Effector memory CD8-positive, alpha-beta T cell (primary cell): ENCODE measurements around the gene DGAT2.

Experiments used
- ATAC-seq: fragments of 150-1000 bp; cut with Tn5 transposase; replicated peaks from 2 replicates; pipeline ENCODE4 v1.10.0; 2021; ENCODE audit warnings: mild to moderate bottlenecking, moderate library complexity
- DNase-seq, 3 experiments: peaks; one replicate each; pipeline ENCODE4 v3.0.0; 2021
- H3K27ac Mint-ChIP-seq, 2 donors: one replicate each; pipeline ENCODE4 v1.8.0; 2022; ENCODE audit warnings: mild to moderate bottlenecking in 2 of 2, mixed read lengths in 2 of 2, moderate library complexity in 2 of 2
- H3K27me3 Mint-ChIP-seq, 2 donors: one replicate each; pipeline ENCODE4 v1.8.0; 2022; ENCODE audit warnings: mixed read lengths in 2 of 2
- H3K36me3 Mint-ChIP-seq: one replicate; pipeline ENCODE4 v1.8.0; 2022; ENCODE audit warnings: mild to moderate bottlenecking, moderate library complexity, mixed read lengths; ENCODE audit not compliant: insufficient read depth
- H3K4me1 Mint-ChIP-seq, 2 donors: one replicate each; pipeline ENCODE4 v1.8.0; 2022; ENCODE audit warnings: low read depth in 2 of 2, mixed read lengths in 2 of 2
- H3K4me3 Mint-ChIP-seq, 2 donors: one replicate each; pipeline ENCODE4 v1.8.0; 2022; ENCODE audit warnings: mild to moderate bottlenecking in 2 of 2, mixed read lengths in 2 of 2, moderate library complexity in 2 of 2
- H3K9me3 Mint-ChIP-seq, 2 donors: one replicate each; pipeline ENCODE4 v1.8.0; 2022; ENCODE audit warnings: mixed read lengths in 2 of 2

Gene DGAT2

GRCh38 chr11:75790986-75791385 is 22.4 kb downstream of the DGAT2 start:
- Mint-ChIP-seq H3K27ac (no peak overlapping the region), H3K4me1 (no peaks in the 10 kb centered on the region), H3K36me3 (no peaks in the 10 kb centered on the region), H3K27me3 (no peaks in the 10 kb centered on the region), H3K4me3 (no peak overlapping the region), H3K9me3 (no peaks in the 10 kb centered on the region)
- no peak for DNase-seq
- no peak for ATAC-seq

- no peaks in the 10 kb centered on the region for H3K4me1 Mint-ChIP-seq
- DNase-seq: no peak
- ATAC-seq: no peak
- no peak overlapping the region for H3K4me3 Mint-ChIP-seq
- H3K9me3 Mint-ChIP-seq: no peaks in the 10 kb centered on the region
- H3K36me3 Mint-ChIP-seq: no peaks in the 10 kb centered on the region
- H3K27me3 Mint-ChIP-seq: no peaks in the 10 kb centered on the region
- H3K27ac Mint-ChIP-seq: no peak overlapping the region
These were observed 23.7 kb downstream of the DGAT2 start for GRCh38 chr11:75792127-75792731.

DNA sequence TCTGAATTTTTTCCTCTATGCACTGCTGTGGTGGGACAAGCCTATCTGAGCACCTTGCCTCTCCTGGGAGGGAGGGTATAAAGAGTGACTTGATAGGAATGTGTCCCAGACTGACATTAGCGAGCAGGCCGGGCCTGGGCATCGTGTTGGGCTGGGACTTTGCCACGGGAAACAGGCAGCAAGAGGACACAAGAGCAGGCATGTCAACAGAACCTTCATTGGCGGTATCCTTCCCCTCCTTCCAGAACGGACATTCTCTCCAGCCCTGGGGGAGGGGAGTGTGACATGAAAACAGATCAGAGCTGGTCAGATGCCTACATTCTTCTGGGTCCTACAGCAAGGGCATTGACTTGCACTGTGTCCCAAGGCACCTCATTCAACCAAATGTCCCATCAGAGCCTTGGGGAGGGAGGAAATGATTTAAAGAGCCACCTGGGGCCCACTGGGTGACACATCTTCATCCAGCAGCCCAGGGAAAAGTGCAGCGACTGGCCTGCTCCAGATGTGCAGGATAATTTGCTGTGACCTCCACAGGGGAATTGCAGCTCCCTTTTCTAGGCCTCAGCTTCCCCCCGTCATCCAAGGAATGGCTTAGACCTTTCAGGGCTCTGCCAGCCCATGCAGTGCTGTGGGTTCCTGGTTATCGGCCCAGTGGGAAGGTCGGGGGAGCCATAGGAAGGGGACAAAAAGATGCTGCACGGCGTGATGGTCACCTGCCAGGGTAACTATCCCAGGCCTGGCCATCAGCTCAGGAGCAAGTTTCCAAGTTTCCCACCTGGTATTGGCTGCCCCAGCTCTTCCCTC is 24.6 kb downstream of the DGAT2 start:
- H3K4me3 Mint-ChIP-seq: no peak overlapping the region
- H3K36me3 Mint-ChIP-seq: no peaks in the 10 kb centered on the region
- DNase-seq (no peak), ATAC-seq (no peak)
- H3K4me1 Mint-ChIP-seq: no peaks in the 10 kb centered on the region
- no peak overlapping the region for H3K27ac Mint-ChIP-seq
- no peaks in the 10 kb centered on the region for H3K27me3 Mint-ChIP-seq
- no peaks in the 10 kb centered on the region for H3K9me3 Mint-ChIP-seq

GRCh38 chr11:75793966-75794365 is 25.4 kb downstream of the DGAT2 start:
- Mint-ChIP-seq H3K4me3 (no peak overlapping the region), H3K9me3 (no peaks in the 10 kb centered on the region), H3K27me3 (no peaks in the 10 kb centered on the region), H3K27ac (no peak overlapping the region), H3K36me3 (no peaks in the 10 kb centered on the region), H3K4me1 (no peaks in the 10 kb centered on the region)
- ATAC-seq: no peak
- DNase-seq: no peak

DNA sequence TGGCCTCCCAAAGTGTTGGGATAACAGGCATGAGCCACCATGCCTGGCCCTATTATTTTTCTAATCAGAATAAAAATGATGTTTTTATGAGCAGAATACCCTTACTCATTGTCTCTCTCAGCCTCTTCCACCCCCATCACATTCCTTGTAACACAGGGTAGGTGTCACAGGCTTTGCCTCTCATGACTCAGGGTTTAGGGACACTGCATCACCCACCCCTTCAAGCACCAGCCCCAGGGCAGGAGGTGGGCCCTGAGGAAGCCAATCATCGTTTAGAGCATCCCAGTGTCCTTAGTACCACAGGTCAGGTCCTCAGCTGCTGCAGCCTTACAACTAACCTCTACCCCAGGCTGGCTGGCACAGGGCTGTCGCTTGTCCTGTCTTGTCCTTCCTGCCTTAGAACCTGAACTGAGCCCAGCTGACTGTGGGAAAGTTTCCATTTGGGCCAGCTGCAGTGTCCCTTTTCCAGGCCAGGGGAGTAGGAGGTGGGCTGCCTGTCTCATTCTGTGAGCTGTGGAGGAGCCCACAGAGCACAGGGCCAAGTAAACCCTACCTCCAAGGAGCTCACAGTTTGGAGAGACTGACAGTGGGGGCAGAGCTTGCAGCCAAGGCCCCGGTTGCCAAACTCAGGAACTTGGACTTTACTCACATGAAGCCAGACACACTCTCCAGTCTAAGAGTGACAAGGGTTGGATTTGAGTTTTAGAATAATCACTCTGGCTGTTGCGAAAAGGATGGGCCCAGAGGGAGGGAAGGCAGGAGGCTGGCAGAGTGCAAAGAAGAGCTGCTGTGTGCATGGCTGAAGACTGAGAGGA is 26.9 kb downstream of the DGAT2 start:
- no peak for ATAC-seq
- Mint-ChIP-seq H3K4me1 (no peaks in the 10 kb centered on the region), H3K4me3 (no peak overlapping the region), H3K27me3 (no peaks in the 10 kb centered on the region), H3K9me3 (no peaks in the 10 kb centered on the region), H3K27ac (no peak overlapping the region), H3K36me3 (no peaks in the 10 kb centered on the region)
- DNase-seq: no peak

DNA sequence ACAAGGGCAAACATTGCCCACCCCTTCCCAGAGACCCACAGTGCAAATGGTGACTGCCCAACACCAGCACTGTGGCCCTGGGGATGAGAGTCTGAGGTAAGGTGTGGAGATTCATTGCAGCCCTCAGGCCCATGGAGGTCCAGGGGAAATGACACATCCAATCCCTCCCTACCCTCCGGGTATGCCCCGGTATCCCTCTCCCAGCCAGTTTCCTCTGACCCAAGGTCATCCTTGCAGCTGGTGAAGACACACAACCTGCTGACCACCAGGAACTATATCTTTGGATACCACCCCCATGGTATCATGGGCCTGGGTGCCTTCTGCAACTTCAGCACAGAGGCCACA is 27.5 kb downstream of the DGAT2 start:
- ATAC-seq (no peak), DNase-seq (no peak)
- no peaks in the 10 kb centered on the region for H3K36me3 Mint-ChIP-seq
- H3K4me3 Mint-ChIP-seq: no peak overlapping the region
- no peak overlapping the region for H3K27ac Mint-ChIP-seq
- H3K27me3 Mint-ChIP-seq: no peaks in the 10 kb centered on the region
- H3K9me3 Mint-ChIP-seq: no peaks in the 10 kb centered on the region
- no peaks in the 10 kb centered on the region for H3K4me1 Mint-ChIP-seq

DNA sequence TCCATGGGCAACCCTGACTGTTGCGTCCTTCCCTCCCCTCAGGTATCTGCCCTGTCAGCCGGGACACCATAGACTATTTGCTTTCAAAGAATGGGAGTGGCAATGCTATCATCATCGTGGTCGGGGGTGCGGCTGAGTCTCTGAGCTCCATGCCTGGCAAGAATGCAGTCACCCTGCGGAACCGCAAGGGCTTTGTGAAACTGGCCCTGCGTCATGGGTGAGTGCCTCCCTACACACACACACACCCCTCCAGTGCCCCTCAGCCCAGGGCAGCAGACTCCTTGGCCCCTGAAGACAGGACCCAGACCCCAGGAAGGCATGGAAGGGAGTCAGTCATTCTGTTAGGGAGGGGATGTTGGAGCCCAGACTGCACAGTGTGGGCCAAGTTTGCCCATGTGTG is 28.5 kb downstream of the DGAT2 start:
- H3K27ac Mint-ChIP-seq: peak overlapping the region in 1 of 2 donors; percentile 41
- ATAC-seq (no peak), DNase-seq (no peak)
- no peaks in the 10 kb centered on the region for H3K27me3 Mint-ChIP-seq
- H3K4me3 Mint-ChIP-seq: no peak overlapping the region
- no peaks in the 10 kb centered on the region for H3K9me3 Mint-ChIP-seq
- H3K36me3 Mint-ChIP-seq: no peaks in the 10 kb centered on the region
- H3K4me1 Mint-ChIP-seq: peaks cover 0 to 3% of the 10 kb centered on the region in 2 donors

- H3K4me3 Mint-ChIP-seq: no peak overlapping the region
- ATAC-seq (no peak), DNase-seq (no peak)
- H3K9me3 Mint-ChIP-seq: no peaks in the 10 kb centered on the region
- peak overlapping the region in 1 of 2 donors; percentile 41 for H3K27ac Mint-ChIP-seq
- H3K4me1 Mint-ChIP-seq: peaks cover 0 to 6% of the 10 kb centered on the region in 2 donors
- no peaks in the 10 kb centered on the region for H3K27me3 Mint-ChIP-seq
- H3K36me3 Mint-ChIP-seq: no peaks in the 10 kb centered on the region
These were observed 29.2 kb downstream of the DGAT2 start for GRCh38 chr11:75797792-75798191.

- H3K27me3 Mint-ChIP-seq: no peaks in the 10 kb centered on the region
- DNase-seq: no peak
- peaks cover 0 to 6% of the 10 kb centered on the region in 2 donors for H3K4me1 Mint-ChIP-seq
- ATAC-seq: no peak
- no peaks in the 10 kb centered on the region for H3K9me3 Mint-ChIP-seq
- no peak overlapping the region for H3K27ac Mint-ChIP-seq
- H3K4me3 Mint-ChIP-seq: no peak overlapping the region
- H3K36me3 Mint-ChIP-seq: no peaks in the 10 kb centered on the region
These were observed 31.6 kb downstream of the DGAT2 start for GRCh38 chr11:75800136-75800675.

DNA sequence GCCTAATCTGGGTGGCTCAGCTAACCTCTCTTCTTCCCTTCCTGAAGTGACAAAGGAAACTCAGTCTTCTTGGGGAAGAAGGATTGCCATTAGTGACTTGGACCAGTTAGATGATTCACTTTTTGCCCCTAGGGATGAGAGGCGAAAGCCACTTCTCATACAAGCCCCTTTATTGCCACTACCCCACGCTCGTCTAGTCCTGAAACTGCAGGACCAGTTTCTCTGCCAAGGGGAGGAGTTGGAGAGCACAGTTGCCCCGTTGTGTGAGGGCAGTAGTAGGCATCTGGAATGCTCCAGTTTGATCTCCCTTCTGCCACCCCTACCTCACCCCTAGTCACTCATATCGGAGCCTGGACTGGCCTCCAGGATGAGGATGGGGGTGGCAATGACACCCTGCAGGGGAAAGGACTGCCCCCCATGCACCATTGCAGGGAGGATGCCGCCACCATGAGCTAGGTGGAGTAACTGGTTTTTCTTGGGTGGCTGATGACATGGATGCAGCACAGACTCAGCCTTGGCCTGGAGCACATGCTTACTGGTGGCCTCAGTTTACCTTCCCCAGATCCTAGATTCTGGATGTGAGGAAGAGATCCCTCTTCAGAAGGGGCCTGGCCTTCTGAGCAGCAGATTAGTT is 32.3 kb downstream of the DGAT2 start:
- no peak for DNase-seq
- Mint-ChIP-seq H3K4me1 (peaks cover 0 to 6% of the 10 kb centered on the region in 2 donors), H3K4me3 (no peak overlapping the region), H3K36me3 (no peaks in the 10 kb centered on the region), H3K9me3 (no peaks in the 10 kb centered on the region), H3K27me3 (no peaks in the 10 kb centered on the region), H3K27ac (no peak overlapping the region)
- ATAC-seq: no peak

DNA sequence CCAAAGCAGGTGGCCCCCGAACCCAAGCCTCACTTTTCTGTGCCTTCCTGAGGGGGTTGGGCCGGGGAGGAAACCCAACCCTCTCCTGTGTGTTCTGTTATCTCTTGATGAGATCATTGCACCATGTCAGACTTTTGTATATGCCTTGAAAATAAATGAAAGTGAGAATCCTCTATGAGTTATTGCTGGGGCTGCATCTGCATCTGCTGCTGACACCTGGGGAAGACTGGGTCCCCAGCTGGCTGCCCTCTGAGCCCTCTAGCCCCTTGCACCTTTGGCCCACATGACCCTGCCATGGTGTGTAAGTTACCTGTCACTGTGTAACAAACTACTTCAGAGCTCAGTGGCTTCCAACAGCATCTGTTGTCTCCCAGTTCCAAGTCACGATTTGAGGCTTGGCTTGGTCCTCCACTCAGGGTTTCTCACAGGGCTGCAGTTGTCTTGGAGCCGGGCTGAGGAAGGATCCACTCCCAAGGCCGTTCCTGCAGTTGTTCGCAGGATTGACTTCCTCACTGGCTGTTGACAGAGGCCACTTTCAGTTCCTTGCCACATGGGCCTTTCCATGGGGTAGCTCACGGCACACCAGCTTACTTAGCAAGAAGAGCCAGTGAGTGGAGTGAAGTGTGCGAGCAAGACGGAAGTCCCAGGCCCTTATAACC is 32.9 kb downstream of the DGAT2 start:
- ATAC-seq: no peak
- peaks cover 0 to 6% of the 10 kb centered on the region in 2 donors for H3K4me1 Mint-ChIP-seq
- no peak overlapping the region for H3K4me3 Mint-ChIP-seq
- H3K36me3 Mint-ChIP-seq: peaks cover 3% of the 10 kb centered on the region
- H3K27ac Mint-ChIP-seq: no peak overlapping the region
- no peaks in the 10 kb centered on the region for H3K27me3 Mint-ChIP-seq
- no peaks in the 10 kb centered on the region for H3K9me3 Mint-ChIP-seq
- DNase-seq: no peak

GRCh38 chr11:75802021-75802912 is 33.7 kb downstream of the DGAT2 start:
- no peak for ATAC-seq
- no peak for DNase-seq
- H3K4me1 Mint-ChIP-seq: peaks cover 0 to 6% of the 10 kb centered on the region in 2 donors
- no peaks in the 10 kb centered on the region for H3K9me3 Mint-ChIP-seq
- H3K27ac Mint-ChIP-seq: no peak overlapping the region
- H3K27me3 Mint-ChIP-seq: no peaks in the 10 kb centered on the region
- H3K4me3 Mint-ChIP-seq: no peak overlapping the region
- peaks cover 3% of the 10 kb centered on the region for H3K36me3 Mint-ChIP-seq
